ENCODE data around the gene CRACR2B. TPM values are rescaled to one million over a fixed set of nuclear protein-coding genes. Genes with fewer than 3 reads are reported as not detected.

Gene CRACR2B
- total and polyA plus RNA-seq, 2 of the 8 experiments (the other 6 are each of a cell fraction or from before 2014, with no cell fraction given), result 18.2 to 26.4 TPM

- no peak overlapping the region for H2BK20ac ChIP-seq (ENCODE audit: low read length)
- no peak overlapping the region for H3K4me2 ChIP-seq (ENCODE audit: insufficient read depth in 1 of 2, low read depth in 2 of 2, low read length in 2 of 2)
- H3K79me2 ChIP-seq (ENCODE audit: control insufficient read depth in 1 of 2, insufficient read depth in 2 of 2, low read length in 2 of 2), result peaks cover 0 to 18% of the 10 kb centered on the region in 2 experiments; a peak in 2 of 4 replicates
- H3K56ac ChIP-seq (replicated peaks; ENCODE audit: insufficient read length, low read depth, low read length), result no peak overlapping the region
- no peak overlapping the region for H2BK5ac ChIP-seq (ENCODE audit: low read depth, low read length)
- no peak overlapping the region for H2AFZ ChIP-seq (ENCODE audit: low read length)
- H2BK12ac ChIP-seq (ENCODE audit: low read depth, low read length), result no peak overlapping the region
- peaks cover 9% of the 10 kb centered on the region; the same call in 1 of the 2 replicates for H3K79me1 ChIP-seq (ENCODE audit: low read depth, low read length)
- H3K23ac ChIP-seq (ENCODE audit: insufficient read length), result no peak overlapping the region
- no peak overlapping the region; a peak in 1 of 7 replicates for H3K9ac ChIP-seq (replicated peaks in 1 of 4; ENCODE audit: extremely low read depth in 1 of 4, low read depth in 3 of 4, low read length in 3 of 4)
- H2AK5ac ChIP-seq (ENCODE audit: low read depth, low read length), result no peak overlapping the region; the same call in 1 of the 2 replicates
- peaks cover 3 to 40% of the 10 kb centered on the region in 2 experiments for H4K20me1 ChIP-seq (replicated peaks in 1 of 2; ENCODE audit: control insufficient read depth in 1 of 2, insufficient read depth in 2 of 2, low read length in 2 of 2)
- H3K9me3 ChIP-seq (ENCODE audit: insufficient read depth in 2 of 2, low read depth in 1 of 2, low read length in 1 of 2), result no peaks in the 10 kb centered on the region
- H3K18ac ChIP-seq (ENCODE audit: extremely low read depth, low read length), result no peak overlapping the region
- POLR2A ChIA-PET (ENCODE audit: partially characterized antibody), result interaction anchor here (1.0 to 40.4 kb wide), 4 partner anchors 9 to 28 kb away, joined by 3 to 1917 read pairs (median 119); partner anchors contain the start of genes CD151, CEND1, CRACR2B and PIDD1
- CTCF ChIA-PET (ENCODE audit: partially characterized antibody), result interaction anchor here (0.6 to 5.2 kb wide), 12 partner anchors 10 to 705 kb away, joined by 3 to 26 read pairs (median 5); partner anchors contain the start of genes CRACR2B and PNPLA2
- no peak overlapping the region for H4K5ac ChIP-seq (ENCODE audit: insufficient read length, low read depth, low read length)
- no peak for DNase-seq (ENCODE audit: low read depth in 1 of 2, low spot score in 2 of 2)
- H3K4me3 ChIP-seq (ENCODE audit: extremely low read depth in 1 of 4, insufficient read depth in 2 of 4, low read depth in 3 of 4, low read length in 4 of 4), result no peak overlapping the region
- no peak overlapping the region for H2BK15ac ChIP-seq (ENCODE audit: low read length)
- FAIRE-seq, result no peak
- no peak overlapping the region for H3K4ac ChIP-seq (replicated peaks; ENCODE audit: insufficient read length, low read depth, low read length)
- 78% methylated on average over 9 of the region's 17 CpGs; no CpG with 5 or more reads in 1 of the 2 experiments for WGBS, 2 experiments (ENCODE audit: extremely low coverage in 1 of 2, insufficient coverage in 1 of 2, insufficient read length in 1 of 2, insufficient replicate concordance in 2 of 2, low coverage in 1 of 2, low lambda C conversion rate in 2 of 2, missing lambda C conversion rate in 1 of 2)
- H4K91ac ChIP-seq (replicated peaks; ENCODE audit: insufficient read length, low read length), result no peak overlapping the region
- peaks cover 10 to 30% (median 24%) of the 10 kb centered on the region in 4 experiments; a peak in 7 of 8 replicates for H3K36me3 ChIP-seq (ENCODE audit: control insufficient read depth in 2 of 4, insufficient read depth in 4 of 4, low read length in 3 of 4)
- no peak overlapping the region for H3K14ac ChIP-seq (ENCODE audit: insufficient read length)
- H3K27me3 ChIP-seq (replicated peaks in 1 of 4; ENCODE audit: control insufficient read depth in 3 of 4, extremely low read depth in 1 of 4, insufficient read depth in 3 of 4, low read length in 3 of 4), result no peaks in the 10 kb centered on the region; a peak in 1 of 7 replicates
- peaks cover 15% of the 10 kb centered on the region; the same call in 1 of the 2 replicates for H3K23me2 ChIP-seq (ENCODE audit: low read depth, low read length)
- H2BK120ac ChIP-seq (replicated peaks; ENCODE audit: low read depth, low read length), result no peak overlapping the region
- H4K8ac ChIP-seq (ENCODE audit: extremely low read depth, insufficient read depth, low read length), result no peak overlapping the region
- H3K27ac ChIP-seq (ENCODE audit: low read depth, low read length), result no peak overlapping the region
- H3K4me1 ChIP-seq (replicated peaks in 1 of 4; ENCODE audit: control insufficient read depth in 3 of 4, insufficient read depth in 4 of 4, low read length in 3 of 4), result peaks cover 0 to 21% (median 15%) of the 10 kb centered on the region in 4 experiments; a peak in 6 of 7 replicates
- TF ChIP-seq, protein P1, sequence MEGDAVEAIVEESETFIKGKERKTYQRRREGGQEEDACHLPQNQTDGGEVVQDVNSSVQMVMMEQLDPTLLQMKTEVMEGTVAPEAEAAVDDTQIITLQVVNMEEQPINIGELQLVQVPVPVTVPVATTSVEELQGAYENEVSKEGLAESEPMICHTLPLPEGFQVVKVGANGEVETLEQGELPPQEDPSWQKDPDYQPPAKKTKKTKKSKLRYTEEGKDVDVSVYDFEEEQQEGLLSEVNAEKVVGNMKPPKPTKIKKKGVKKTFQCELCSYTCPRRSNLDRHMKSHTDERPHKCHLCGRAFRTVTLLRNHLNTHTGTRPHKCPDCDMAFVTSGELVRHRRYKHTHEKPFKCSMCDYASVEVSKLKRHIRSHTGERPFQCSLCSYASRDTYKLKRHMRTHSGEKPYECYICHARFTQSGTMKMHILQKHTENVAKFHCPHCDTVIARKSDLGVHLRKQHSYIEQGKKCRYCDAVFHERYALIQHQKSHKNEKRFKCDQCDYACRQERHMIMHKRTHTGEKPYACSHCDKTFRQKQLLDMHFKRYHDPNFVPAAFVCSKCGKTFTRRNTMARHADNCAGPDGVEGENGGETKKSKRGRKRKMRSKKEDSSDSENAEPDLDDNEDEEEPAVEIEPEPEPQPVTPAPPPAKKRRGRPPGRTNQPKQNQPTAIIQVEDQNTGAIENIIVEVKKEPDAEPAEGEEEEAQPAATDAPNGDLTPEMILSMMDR (IDR thresholded peaks at IDR 0.05; ENCODE audit: control extremely low read depth in 1 of 3, insufficient read depth in 1 of 3, low read depth in 1 of 3, low read length in 3 of 3), result peak in 1 of 3 experiments; percentile 44; a peak in 2 of 4 replicates
- no peak for TF ChIP-seq GTF2F1 (IDR thresholded peaks at IDR 0.05; ENCODE audit: borderline replicate concordance, low read depth, low read length)
- TF ChIP-seq TAF1 (IDR thresholded peaks at IDR 0.05; ENCODE audit: low read depth, low read length), result no peak
- no peak for TF ChIP-seq SP1 (IDR thresholded peaks at IDR 0.05; ENCODE audit: low read depth, low read length)
- TF ChIP-seq TEAD4 (IDR thresholded peaks at IDR 0.05; ENCODE audit: low read depth, low read length), result no peak
- TF ChIP-seq JUN (IDR thresholded peaks at IDR 0.05; ENCODE audit: low read depth, low read length), result no peak
- no peak for TF ChIP-seq ATF2 (IDR thresholded peaks at IDR 0.05; ENCODE audit: low read length)
Measured at GRCh38 chr11:838441-839279, 10.9 kb downstream of the CRACR2B start.

All from H1 (cell line).